ENCODE data around the gene AKT2. TPM values are rescaled to one million over a fixed set of nuclear protein-coding genes. Genes with fewer than 3 reads are reported as not detected.

The AKT2 gene
- polyA plus RNA-seq, 1 donor = 187 TPM

DNA sequence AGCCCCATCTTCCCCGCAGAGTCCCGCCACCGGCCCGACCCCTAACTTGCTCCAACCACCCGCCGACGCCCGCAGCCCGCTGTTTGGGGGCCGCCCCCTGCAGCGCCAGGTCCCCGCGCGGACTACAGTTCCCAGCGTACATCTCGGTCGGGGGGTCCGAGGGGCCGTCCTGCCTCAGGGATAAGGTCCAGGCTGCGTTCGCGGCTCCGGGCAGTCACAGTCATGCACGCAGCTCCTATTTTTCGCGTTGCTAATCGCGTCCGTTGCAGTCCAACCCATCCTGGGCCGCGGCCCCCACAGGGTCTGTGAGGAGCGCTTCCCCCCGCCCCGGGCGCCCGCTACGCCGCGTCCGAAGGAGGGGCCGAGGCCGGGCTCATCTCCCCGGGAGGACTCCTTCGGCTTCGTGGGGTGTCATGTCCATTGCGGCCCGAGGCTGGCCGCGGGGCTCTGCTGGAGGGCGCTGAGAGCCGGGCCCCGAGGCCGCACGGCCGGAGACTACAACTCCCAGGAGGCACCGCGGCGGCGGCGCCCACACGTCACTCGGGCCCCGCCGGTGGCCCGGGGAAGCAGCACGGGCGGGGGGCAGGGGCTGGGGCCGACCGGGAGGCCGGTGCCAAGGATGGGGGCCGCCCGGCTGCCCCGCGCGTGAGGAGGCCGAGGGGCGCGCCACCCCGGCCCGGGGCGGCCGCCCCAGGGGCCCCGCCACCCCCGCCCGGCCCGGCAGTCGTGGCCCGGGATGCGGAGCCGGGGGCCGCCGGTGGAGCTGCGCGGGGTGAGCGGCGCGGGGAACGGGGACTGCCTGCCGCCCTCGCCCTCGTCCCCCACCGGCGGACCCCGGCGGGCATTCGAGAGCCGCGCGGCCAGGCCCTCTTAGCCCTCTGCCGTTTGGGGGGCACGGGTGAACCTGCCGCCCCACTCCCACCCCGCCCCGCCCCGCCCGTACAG lies 94.0 kb downstream of the AKT2 start, which contains the start of gene MAP3K10:
Gene MAP3K10 (plus strand): TSS at position 536 of the 945 bp plus-strand sequence. CDS start 606 bp downstream, outside the sequence.
- DNase-seq (ENCODE audit: low read depth) = peak; percentile 38

DNA sequence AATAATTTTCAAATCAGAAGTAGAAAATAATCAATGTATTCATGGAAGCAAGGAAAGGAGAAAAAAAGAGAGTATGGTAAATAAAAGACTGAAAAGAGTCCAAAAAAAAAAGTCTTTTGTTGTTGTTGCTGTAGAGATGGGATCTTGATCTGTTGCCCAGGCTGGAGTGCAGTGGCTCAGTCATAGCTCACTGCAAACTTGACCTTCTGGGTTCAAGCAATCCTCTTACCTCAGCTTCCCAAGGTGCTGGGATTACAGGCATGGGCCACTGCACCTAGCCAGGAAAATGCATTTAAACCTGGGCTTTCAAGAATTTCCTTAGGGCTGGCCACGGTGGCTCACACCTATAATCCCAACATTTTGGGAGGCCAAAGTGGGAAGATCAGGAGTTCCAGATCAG lies 100.9 kb downstream of the AKT2 start:
- no peak for DNase-seq (ENCODE audit: low read depth)

Other genes with a start within 250 kb of the AKT2 start
- 13.4 TPM for gene ZNF780B, start 229.1 kb downstream of the AKT2 start, polyA plus RNA-seq (ENCODE audit: insufficient read length)
- gene ZNF780A, start 194.4 kb downstream of the AKT2 start, polyA plus RNA-seq (ENCODE audit: insufficient read length) = 8.6 TPM
- 10.1 TPM for gene MAP3K10, start 93.9 kb downstream of the AKT2 start, polyA plus RNA-seq (ENCODE audit: insufficient read length)
- gene TTC9B, start 67.0 kb downstream of the AKT2 start, polyA plus RNA-seq (ENCODE audit: insufficient read length) = 0.10 TPM
- gene CCNP, start 58.7 kb downstream of the AKT2 start, polyA plus RNA-seq (ENCODE audit: insufficient read length) = 0.65 TPM
- 77.2 TPM for gene C19orf47, start 63.1 kb upstream of the AKT2 start, polyA plus RNA-seq (ENCODE audit: insufficient read length)
- 232 TPM for gene PLD3, start 63.4 kb upstream of the AKT2 start, polyA plus RNA-seq (ENCODE audit: insufficient read length)
- gene HIPK4, start 104.8 kb upstream of the AKT2 start, polyA plus RNA-seq (ENCODE audit: insufficient read length) = 2.5 TPM
- gene PRX, start 128.0 kb upstream of the AKT2 start, polyA plus RNA-seq (ENCODE audit: insufficient read length) = 7.7 TPM
- 5.8 TPM for gene SERTAD1, start 140.6 kb upstream of the AKT2 start, polyA plus RNA-seq (ENCODE audit: insufficient read length)
- gene SERTAD3, start 159.0 kb upstream of the AKT2 start, polyA plus RNA-seq (ENCODE audit: insufficient read length) = 52.9 TPM
- 32.2 TPM for gene BLVRB, start 180.4 kb upstream of the AKT2 start, polyA plus RNA-seq (ENCODE audit: insufficient read length)
- gene SPTBN4, start 181.7 kb upstream of the AKT2 start, polyA plus RNA-seq (ENCODE audit: insufficient read length) = 0.33 TPM

Measured in forelimb muscle (tissue), 1 donor.